NK-92 (cell line): ENCODE measurements around the gene SLCO3A1.
"Not testable (repeated sequence)": the region's sequence is repeated elsewhere in the genome, so short reads cannot be mapped to it uniquely, and the experiment has no call there.

ENCODE experiments used
- DNase-seq: peaks from one replicate; lab custom pipeline; 2025; ENCODE audit not compliant: unreplicated experiment; lab: John Stamatoyannopoulos, UW

SLCO3A1 gene

GRCh38 chr15:91961357-91961756, 107.8 kb downstream of the SLCO3A1 start:
- no peak for DNase-seq

GRCh38 chr15:91963747-91964146, 110.2 kb downstream of the SLCO3A1 start:
- DNase-seq, result not testable (repeated sequence)

DNA sequence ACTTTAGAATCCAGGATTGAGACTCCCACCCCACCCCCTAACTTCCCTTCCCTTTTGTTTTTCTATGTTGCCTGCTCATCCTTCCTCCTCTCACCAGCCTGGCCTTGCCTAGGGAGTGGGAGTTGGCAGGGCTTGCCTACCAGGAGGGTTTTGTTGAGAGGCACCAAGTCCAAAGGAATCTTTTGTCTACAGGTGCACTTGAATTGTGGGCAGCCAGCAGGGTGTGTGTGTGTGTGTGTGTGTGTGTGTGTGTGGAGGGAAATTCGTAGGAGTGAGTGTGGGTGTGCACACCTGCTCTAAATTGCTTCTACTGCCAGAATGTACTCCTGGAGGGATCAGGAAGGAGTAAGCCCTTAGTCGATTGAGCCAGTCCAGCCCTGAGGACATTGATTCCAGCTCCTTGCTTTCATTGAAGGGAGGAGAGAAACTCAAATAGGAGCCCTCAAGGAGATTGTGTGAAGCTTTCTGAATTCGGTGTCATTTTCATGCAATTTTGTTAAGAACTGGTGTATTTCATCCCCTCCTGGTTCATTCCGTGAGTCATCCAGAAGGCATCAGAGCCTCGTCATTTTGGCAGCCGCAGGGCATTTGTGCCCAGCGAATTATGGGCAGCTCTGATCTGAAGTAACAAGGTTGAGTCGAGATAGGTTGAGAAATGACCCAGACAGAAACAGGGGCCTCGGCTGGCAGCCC, 112.1 kb downstream of the SLCO3A1 start:
- no peak for DNase-seq

DNA sequence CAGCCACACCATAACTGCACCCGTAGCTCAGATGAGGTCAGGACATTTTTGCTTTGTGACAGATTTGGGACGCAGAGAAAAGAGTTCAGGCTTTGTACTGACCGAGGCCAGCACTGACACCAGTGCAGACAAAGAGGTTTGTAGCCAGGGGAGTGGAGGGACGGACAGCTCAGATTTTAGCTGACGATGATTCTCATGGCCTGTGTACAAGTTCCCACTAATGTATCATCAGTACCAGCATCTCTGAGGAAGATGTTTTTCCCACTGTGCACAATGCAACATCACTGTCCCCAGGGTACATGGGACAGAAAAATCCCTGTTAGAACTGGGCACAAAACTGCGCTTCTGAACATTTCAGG, 112.7 kb downstream of the SLCO3A1 start:
- no peak for DNase-seq

- no peak for DNase-seq
Observed at GRCh38 chr15:91967935-91968606, 114.6 kb downstream of the SLCO3A1 start.

DNA sequence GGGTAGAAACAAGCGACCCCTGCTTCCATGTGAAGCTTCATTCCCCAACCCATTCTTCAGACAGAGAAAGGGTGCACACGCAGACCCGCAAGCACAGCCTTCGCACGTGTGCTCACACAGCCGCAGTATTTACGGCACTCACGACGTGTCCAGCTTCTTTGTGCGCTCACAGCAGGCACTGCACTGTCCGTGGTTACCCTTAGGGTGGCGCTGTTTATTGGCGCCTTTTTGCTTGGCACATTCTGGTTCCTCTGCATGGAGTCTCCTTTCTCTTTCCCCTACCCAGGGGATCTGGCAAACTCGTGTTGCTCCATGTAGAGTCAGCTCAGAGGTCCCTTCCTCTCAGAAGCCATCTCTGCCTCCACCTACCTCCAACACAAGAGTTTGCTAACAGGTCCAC, 115.1 kb downstream of the SLCO3A1 start:
- DNase-seq, result no peak

- no peak for DNase-seq
Observed at GRCh38 chr15:91970142-91970541, 116.6 kb downstream of the SLCO3A1 start.

DNA sequence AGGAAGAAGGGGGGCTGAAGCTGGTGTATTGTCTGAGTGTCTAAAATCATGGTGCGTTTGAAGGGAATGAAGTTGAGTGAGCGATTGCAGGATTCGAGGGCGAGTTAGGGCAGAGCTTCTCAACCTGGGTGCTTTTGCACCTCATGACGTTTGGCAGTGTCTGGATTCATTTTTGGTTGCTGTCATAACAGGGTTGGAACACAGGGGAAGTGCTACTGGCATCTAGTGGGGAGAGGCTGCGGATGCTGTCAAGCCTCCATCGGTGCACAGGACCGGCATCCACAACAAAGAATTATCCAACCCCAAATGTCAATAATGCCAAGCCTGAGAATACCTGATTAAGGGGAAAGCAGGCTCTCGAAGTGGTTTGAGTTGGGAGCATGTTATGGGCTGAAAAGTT, 120.0 kb downstream of the SLCO3A1 start:
- no peak for DNase-seq

GRCh38 chr15:91974321-91974720, 120.8 kb downstream of the SLCO3A1 start:
- no peak for DNase-seq

GRCh38 chr15:91975241-91975978, 121.9 kb downstream of the SLCO3A1 start:
- DNase-seq, result no peak

DNA sequence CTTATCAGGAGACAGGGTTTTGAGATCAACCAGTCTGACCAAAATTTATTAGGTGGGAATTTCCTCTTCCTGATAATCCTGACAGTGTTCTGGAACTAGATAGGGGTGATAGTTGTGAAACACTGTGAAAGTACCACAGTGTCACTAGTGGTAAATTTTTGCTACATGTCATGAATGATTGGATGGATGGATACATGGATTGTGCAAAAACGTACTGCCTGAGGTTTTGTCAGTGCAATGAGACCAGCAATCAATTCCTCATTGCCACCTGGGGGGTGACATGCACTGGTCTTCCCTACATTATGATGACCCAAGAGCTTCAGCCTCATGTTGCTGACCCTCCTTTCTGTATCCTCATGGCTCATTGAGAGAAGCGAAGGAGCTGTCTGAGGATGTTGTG, 123.5 kb downstream of the SLCO3A1 start:
- no peak for DNase-seq

GRCh38 chr15:91980502-91981267, 127.2 kb downstream of the SLCO3A1 start:
- no peak for DNase-seq

DNA sequence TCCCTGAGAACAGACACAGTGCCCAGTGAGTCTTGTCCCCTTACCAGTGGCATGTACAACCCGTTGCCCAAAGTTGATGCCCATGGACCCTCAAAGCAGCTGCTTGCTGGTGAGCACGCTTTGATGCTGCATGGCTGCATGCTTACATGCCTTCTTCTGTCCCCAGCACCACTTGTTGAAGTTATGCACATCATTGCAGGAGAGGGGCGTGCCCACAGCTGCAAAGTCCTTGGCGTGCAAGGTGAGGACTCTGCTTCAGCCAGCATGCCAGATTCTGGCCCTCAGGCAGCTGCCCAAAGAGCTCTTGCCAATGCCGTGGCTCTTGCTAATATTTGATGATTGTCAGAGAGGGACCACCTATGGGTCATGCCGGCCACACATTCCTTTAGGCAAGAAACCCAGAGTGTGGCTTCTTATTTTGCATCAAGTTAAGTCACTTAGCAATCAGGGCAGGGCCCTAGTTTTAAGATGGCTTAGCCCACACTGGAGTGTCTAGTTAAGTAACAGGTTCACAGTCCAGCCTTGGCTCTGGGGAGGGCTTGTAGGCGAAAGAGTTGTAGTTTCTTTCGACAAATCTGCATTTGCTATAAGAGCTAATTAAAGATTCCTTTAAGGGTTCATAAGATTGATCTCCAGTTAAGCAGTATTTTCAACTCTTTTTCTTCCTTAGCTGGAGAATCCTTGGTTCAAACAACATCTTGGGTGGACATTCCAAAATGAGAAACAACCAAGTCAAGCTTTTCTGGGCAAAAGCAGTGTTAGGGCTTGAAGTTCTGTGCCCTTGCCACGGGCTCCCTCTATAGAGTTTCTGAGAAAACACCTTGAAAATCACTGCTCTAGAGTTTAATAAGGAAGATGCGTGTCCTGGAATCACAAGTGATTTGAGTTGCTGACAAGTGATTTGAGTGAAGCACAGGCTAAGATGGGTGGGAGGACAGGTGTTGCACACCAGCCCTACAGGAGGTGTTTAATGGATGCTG, 128.6 kb downstream of the SLCO3A1 start:
- DNase-seq, result no peak

DNA sequence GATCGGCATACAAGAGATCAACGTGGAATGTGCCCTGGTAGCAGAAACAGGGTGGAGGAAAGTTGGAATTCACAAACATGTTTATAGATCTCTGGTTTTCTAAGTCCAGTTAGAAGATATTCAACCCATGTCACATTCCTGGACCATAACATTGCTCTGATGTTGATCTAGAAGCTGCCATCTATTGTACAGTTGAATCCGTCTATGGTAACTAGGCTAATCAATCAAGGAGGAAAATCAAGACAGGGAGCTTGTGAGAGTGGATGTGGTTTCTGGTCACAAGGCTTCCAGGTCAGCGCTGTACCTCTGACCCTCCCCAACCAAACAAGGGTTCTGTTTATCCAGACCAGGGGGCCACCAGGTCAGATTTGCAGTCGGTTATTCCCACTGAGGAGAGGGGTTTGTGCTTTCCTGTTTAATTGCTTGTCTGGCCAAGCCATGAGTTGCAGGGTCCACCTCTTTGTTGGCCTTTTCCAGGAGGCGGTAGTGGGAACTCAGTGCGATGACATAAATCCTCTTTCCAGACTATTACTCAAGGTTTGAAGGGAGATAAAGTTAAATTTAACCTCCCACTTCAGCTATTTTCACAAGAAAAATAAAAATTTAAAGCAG, 130.3 kb downstream of the SLCO3A1 start:
- DNase-seq, result no peak

- no peak for DNase-seq
Observed at GRCh38 chr15:91985297-91985696, 131.8 kb downstream of the SLCO3A1 start.

DNA sequence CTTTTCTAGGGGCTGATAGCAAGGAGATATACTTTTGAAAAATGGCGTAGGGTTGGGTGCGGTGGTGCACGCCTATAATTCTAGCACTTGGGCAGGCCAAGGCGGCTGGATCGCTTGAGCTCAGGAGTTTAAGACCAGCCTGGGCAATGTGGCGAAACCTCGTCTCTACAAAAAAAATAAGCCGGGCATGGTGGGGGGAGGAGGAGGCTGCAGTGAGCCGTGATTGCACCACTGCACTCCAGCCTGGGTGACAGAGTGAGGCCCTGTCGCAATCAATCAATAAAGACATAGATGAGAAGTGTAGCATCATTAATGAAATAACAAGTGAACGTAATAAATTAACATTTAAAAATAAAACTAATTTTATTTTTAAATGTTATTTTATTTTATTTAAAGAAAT, 134.6 kb downstream of the SLCO3A1 start:
- no peak for DNase-seq

- DNase-seq, result no peak
Observed at GRCh38 chr15:91988655-91989054, 135.1 kb downstream of the SLCO3A1 start.

DNA sequence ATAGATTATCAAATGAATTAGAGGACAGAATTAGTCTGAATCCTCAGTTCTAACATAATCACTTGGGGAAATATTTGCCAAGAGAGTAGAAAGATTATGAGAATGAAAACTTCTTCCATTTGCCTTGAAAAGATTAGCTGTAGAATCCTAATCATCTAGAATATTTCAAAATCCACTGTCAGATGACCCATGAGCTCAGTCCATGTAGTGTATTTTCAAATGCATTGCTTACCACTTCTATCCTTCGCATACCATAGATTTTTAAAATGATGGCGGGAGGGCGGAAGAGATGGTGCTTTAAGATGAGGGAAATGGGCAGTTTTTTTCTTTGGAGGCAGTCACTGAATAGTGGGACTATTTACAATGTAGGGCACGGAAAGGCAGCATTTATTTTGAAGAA, 136.3 kb downstream of the SLCO3A1 start:
- DNase-seq, result no peak

DNA sequence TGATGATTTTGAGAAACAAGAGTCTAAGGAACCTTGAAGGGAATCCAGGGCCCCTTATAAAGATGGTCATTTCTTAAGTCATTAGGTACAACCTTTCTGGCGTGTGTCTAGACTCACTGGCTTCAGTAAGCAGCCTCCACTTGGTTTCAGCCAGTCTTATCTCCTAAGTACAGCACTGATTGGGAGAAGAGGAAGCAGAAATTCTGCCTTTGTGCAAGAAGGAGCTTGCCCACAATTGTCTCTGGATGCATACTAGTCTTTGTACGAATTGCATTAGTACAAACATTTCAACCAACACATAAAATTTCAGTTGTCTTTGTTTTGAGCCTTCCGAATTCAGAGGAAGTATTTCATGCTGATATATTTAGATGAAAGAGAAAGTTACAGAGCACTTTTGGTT, 139.4 kb downstream of the SLCO3A1 start:
- DNase-seq, result no peak

- no peak for DNase-seq
Observed at GRCh38 chr15:91995146-91995545, 141.6 kb downstream of the SLCO3A1 start.
